ENCODE results near the gene SPDYE2.
A peak's percentile ranks its signal among the peaks of the same experiment; 100 is the strongest.
"Not testable (repeated sequence)": the region's sequence is repeated elsewhere in the genome, so short reads cannot be mapped to it uniquely, and the experiment has no call there.

The SPDYE2 gene

GRCh38 chr7:102550808-102551422 lies at the start of gene SPDYE2:
Gene SPDYE2, plus strand, starts transcription at chr7:102551226. Its CDS starts 2,030 bp downstream, at chr7:102553256.
- not testable (repeated sequence) for DNase-seq

GRCh38 chr7:102503141-102503540 lies 47.9 kb upstream of the SPDYE2 start:
- DNase-seq, result not testable (repeated sequence)

- DNase-seq, result not testable (repeated sequence)
Observed at GRCh38 chr7:102505298-102506185, 45.5 kb upstream of the SPDYE2 start.

- not testable (repeated sequence) for DNase-seq
Observed at GRCh38 chr7:102507410-102508088, 43.5 kb upstream of the SPDYE2 start.

GRCh38 chr7:102510575-102510974 lies 40.5 kb upstream of the SPDYE2 start:
- not testable (repeated sequence) for DNase-seq

GRCh38 chr7:102511860-102512522 lies 39.0 kb upstream of the SPDYE2 start:
- DNase-seq, result not testable (repeated sequence)

GRCh38 chr7:102512642-102513221 lies 38.3 kb upstream of the SPDYE2 start:
- peak; percentile 29 for DNase-seq

GRCh38 chr7:102514881-102515721 lies 35.9 kb upstream of the SPDYE2 start:
- not testable (repeated sequence) for DNase-seq

- DNase-seq, result not testable (repeated sequence)
Observed at GRCh38 chr7:102515889-102516288, 35.1 kb upstream of the SPDYE2 start.

GRCh38 chr7:102516951-102517350 lies 34.1 kb upstream of the SPDYE2 start:
- not testable (repeated sequence) for DNase-seq

- peak; percentile 47 for DNase-seq
Observed at GRCh38 chr7:102517550-102518147, 33.4 kb upstream of the SPDYE2 start, which contains the start of gene RASA4B. Gene RASA4B, minus strand, starts transcription at chr7:102517777. Its CDS starts 67 bp downstream, at chr7:102517710.

GRCh38 chr7:102520797-102521196 lies 30.2 kb upstream of the SPDYE2 start:
- DNase-seq, result not testable (repeated sequence)

- not testable (repeated sequence) for DNase-seq
Observed at GRCh38 chr7:102524803-102525202, 26.2 kb upstream of the SPDYE2 start.

- DNase-seq, result not testable (repeated sequence)
Observed at GRCh38 chr7:102527182-102527581, 23.8 kb upstream of the SPDYE2 start.

- DNase-seq, result not testable (repeated sequence)
Observed at GRCh38 chr7:102527822-102528793, 22.9 kb upstream of the SPDYE2 start.

GRCh38 chr7:102531583-102531982 lies 19.4 kb upstream of the SPDYE2 start:
- not testable (repeated sequence) for DNase-seq

- DNase-seq, result not testable (repeated sequence)
Observed at GRCh38 chr7:102532127-102532526, 18.9 kb upstream of the SPDYE2 start.

GRCh38 chr7:102535062-102535615 lies 15.9 kb upstream of the SPDYE2 start:
- not testable (repeated sequence) for DNase-seq

GRCh38 chr7:102540604-102541003 lies 10.4 kb upstream of the SPDYE2 start:
- not testable (repeated sequence) for DNase-seq

Measured in CD4-positive, alpha-beta T cell treated with Interleukin-10 for 1 hour (primary cell).